Activated CD8-positive, alpha-beta memory T cell treated with anti-CD3 and anti-CD28 coated beads for 24 hours (primary cell): Measurements from ENCODE around the gene EXOSC9.

Experiments used
- DNase-seq: peaks from one replicate; pipeline ENCODE4 v3.0.0-alpha.2; 2020

The EXOSC9 gene

GRCh38 chr4:121789960-121790829 is 10.9 kb upstream of the EXOSC9 start:
- DNase-seq, result no peak

DNA sequence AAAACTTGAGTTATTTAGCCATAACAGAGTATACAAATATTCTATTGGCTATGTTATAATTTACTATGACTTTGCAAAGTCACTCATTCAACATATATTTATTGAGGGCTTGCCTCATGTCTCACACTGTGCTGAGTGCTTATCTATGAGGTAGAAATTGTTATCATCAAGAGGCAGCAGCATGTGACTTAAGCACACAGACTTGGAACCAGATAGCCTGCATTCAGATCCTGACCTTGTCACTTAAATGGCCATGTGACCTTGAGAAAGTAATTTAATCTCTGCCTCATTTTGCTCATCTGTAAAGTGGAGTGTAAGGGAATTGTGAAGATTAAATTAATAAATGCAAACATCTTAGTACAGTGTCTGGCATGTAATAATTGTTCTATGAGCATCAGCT is 10.1 kb upstream of the EXOSC9 start:
- DNase-seq, result no peak

- no peak for DNase-seq
Measured at GRCh38 chr4:121791481-121791880, 9.6 kb upstream of the EXOSC9 start.

DNA sequence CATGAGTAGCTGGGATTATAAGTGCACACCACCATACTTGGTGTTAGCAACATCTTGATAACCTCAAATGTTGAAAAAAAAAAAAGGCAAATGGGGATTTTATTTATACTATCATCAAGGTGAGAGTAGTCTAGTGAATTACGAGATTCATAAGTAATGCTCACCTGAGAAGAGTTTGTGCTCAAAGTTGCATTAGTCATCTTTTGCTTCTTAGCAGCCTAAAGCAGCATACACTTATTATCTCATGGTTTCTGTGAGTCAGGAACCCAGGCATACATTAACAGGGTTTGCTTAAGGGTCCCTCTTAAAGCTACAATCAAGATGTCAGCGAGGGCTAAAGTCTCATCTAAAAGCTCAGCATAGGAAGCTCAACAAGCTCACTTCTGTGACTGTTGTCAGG is 8.2 kb upstream of the EXOSC9 start:
- no peak for DNase-seq

- DNase-seq, result no peak
Measured at GRCh38 chr4:121794505-121795188, 6.5 kb upstream of the EXOSC9 start.

DNA sequence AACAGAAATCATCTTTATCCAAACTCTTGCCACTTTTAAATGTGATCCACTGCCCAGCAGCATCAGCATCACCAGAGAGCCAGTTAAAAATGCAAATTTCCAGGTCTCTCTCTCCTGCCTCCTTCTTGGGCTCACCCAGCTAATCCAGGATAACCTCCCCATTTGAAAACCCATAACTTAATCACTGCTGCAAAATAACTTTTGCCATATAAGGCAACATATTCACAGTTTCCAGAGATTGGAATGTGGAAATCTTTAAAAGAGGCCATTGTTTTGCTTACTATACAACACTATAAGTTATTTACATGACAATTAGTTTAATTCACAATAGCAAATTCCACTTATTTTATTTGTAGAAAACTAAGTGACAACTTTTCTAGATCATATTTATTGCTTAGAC is 4.8 kb upstream of the EXOSC9 start:
- no peak for DNase-seq

DNA sequence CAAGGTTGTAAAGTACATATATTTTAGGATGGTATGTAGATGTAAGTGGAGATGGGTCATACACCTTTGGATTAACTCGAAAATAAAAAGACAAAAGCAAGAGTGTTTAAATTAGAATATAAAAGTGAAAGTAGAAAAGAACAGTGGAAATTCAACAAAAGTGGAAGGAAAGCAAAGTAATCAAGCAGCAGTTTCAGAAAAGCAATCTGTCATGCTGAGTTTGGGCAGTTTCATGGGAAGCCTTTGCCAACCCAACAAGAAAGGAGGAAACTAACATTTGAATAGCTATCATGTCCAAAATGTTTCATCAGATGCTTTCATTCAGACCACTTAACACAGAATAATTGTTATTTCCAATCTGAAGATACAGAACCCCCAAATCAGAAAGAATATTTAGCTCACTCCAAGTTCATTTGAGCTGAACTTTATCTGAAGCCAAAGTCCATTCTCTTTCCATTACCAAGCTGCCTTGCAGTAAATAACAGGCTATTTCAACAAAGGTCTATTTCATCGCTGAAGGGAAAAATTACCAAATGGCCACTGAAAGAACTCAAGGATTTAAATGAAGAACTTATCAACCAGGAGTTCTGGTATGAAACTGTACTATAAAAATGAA is 1.8 kb upstream of the EXOSC9 start:
- no peak for DNase-seq

- DNase-seq, result no peak
Measured at GRCh38 chr4:121799867-121800501, 1.1 kb upstream of the EXOSC9 start.

- DNase-seq, result no peak
Measured at GRCh38 chr4:121800638-121800960, 524 bp upstream of the EXOSC9 start.

- no peak for DNase-seq
Measured at GRCh38 chr4:121801715-121802075, 572 bp downstream of the EXOSC9 start.

- DNase-seq, result no peak
Measured at GRCh38 chr4:121806411-121806810, 5.3 kb downstream of the EXOSC9 start.

DNA sequence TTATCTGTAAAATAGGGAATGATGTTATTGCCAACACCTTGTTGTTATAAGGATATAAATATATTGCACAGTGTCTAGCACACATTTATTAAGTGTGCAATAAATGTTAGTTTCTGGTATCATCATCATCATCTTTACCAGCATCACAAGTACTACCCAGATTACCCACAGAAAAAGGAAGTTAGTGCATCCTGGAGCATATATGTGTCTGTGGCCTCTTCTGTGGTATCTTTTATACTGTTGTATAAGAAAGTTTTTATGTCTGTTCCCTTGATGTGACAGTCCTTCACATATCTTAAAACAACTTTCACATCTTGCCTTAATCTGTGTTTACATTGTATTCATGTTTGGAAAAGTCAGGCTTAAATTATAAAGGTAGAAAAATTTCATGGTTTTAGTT is 10.0 kb downstream of the EXOSC9 start:
- DNase-seq, result no peak

DNA sequence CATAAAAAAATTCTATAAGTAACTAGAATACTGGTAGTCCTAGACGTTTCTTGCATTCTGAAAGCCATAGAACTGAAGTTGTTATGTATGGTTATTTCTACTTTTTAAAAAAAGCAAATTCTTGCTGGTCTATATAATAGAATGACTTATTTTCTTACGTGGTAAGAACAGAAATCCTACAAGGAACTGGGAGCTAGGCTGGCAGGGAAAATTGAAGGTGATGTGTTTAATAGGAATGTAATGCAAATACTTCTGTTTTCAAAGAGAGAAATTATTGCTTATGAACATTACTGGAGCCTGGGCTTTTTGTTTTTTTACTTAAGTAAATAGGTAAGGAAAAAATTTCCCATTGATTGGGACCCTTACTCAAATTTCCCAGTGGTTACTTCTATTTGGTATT is 13.6 kb downstream of the EXOSC9 start:
- DNase-seq, result no peak

GRCh38 chr4:121817006-121817405 is 15.9 kb downstream of the EXOSC9 start:
- DNase-seq, result no peak

GRCh38 chr4:121817701-121818100 is 16.6 kb downstream of the EXOSC9 start:
- DNase-seq, result no peak

DNA sequence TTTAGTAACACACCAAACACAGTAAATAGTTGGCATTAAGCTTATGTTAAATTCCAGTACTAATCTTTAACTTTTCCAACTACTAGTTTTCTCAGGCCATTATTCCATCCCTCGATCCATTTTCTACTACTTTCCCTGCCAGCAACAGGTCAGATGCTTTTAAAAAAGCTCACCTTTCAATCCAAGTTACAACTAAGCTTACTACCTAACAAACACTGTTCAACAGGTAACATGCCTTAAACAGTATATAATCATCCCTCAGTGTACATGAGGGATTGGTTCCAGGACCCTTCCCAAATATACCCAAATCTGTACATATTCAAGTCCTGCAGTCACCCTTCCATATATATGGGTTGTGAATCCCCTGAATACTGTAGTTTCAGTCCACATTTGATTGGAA is 17.1 kb downstream of the EXOSC9 start:
- no peak for DNase-seq

DNA sequence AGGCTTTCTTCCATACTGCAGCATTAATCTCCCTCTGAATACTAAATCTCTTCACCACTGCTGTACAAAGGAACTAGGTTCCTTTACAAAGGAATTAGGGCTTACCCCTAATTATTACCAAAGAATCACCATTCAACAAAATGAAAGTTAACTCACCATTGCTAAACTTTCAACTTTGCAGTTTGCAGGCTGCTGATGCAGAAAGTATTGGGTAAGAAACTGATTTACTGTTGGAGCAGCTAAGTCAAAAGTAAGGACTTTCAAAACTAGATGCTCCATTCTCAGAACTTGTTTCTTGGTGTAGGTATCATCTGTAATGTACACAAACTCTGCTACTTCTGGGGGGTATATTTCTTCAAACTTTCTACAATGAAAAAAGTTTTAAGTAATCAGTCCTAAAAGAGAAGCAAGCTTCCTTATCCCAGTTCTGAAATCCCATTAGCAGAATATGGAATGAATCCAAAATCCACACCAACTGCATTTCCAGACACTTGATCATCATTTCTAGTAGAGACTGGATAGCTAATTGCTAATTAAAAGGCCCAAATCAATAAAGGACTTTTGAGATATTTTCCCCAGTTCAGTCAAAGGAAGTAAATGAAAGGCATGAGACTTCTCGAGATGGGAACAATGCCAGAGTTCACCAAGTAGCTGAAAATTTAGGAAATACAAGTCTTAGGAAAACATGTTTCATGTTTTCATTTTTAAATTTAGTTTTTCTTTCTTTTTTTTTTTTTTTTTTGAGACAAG is 18.3 kb downstream of the EXOSC9 start:
- DNase-seq, result no peak

DNA sequence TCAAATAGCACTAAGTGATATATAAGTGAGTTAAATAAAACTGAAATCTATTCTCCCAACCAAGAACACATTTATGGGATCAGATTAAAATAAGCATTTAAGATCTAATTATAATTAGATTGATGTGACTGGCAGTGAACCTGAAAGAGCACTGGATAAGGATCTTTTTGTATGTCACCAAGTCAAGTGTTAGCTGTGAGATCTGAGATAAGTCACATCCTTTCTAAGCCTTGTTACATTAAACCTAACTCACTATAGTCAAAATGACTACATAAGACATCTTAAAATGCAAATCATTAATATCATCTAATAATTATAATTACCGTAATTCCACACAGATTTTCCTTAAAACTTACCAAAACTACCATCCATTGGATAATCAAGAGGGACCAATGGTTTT is 20.9 kb downstream of the EXOSC9 start:
- DNase-seq, result no peak

DNA sequence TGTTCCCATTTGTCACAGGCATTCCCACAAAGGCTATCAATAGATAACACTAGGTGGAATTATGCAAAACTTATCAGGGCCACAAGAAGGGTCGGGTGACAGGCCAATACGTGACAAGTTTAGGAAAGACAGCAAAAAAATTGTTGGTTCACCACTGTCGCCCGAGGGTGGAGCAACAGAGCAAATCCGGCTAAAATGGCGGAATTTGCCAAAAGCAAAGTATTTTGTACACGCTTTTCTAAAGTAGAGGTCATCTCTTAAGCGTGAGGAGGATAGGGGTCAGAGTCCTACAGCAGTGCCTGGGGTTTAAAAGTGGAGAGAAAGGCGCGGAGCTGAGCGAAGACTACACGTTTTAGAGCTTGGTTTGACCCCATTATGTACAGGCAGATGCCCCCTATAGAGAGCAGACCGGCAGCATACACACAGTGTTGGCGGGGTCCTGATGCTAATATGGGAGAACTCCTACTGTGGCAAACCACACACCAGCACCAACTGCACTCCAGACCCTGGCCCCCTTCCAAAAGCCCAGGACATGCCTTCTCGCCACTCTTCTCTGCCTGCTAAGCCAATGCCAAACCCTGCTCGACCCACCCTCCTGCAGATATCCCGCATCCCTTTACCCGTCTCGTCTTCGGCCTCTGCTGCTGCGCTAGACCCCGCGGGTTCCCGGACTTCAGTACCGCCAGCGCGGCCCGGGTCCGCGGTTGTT is 21.8 kb downstream of the EXOSC9 start:
- no peak for DNase-seq

DNA sequence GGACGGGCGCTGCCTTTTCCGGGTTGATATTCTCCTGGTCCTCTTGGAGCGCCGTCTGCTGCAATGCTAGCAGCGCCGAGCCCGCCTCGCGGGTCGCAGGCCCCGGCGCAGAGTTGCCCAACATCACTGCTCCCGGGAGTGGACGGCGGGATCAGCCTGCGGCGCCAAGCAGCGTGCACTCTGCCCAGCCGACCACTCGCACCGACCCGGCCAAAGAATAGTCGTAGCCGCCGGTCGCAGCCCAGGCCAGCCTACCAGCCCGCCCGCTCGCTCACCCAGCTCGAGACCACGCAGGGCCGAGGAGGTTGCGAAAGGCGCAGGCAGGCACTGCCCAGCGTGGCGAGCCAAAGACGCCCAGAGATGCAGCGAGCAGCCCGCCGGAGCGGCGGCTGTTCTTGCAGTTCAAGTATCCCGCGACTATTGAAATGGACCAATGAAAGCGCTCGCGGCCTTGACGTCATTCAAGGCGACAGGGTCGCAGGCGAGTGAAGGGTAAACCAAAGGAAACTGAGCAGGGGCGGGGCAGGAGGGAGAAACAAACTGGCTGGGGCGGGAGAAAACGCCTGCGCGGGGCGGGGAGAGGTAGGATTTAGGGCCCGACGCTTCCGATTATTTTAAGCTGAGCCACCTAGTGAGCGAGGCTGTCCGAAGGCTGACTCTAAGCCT is 22.5 kb downstream of the EXOSC9 start, which contains the start of gene CCNA2:
Gene CCNA2, minus strand, starts transcription at position 379 of the 666 bp plus-strand sequence. Its CDS starts 255 bp downstream, at position 124.
- peak; percentile 98 for DNase-seq

- DNase-seq, result no peak
Measured at GRCh38 chr4:121824171-121824527, 23.0 kb downstream of the EXOSC9 start.

GRCh38 chr4:121824950-121825349 is 23.8 kb downstream of the EXOSC9 start:
- no peak for DNase-seq
